CD4-positive, alpha-beta T cell treated with Interferon gamma for 1 hour (primary cell): Measurements from ENCODE around the gene UPF2.

Experiments used
- DNase-seq: peaks from one replicate; pipeline ENCODE4 v3.0.0-alpha.2; 2020

Gene UPF2

DNA sequence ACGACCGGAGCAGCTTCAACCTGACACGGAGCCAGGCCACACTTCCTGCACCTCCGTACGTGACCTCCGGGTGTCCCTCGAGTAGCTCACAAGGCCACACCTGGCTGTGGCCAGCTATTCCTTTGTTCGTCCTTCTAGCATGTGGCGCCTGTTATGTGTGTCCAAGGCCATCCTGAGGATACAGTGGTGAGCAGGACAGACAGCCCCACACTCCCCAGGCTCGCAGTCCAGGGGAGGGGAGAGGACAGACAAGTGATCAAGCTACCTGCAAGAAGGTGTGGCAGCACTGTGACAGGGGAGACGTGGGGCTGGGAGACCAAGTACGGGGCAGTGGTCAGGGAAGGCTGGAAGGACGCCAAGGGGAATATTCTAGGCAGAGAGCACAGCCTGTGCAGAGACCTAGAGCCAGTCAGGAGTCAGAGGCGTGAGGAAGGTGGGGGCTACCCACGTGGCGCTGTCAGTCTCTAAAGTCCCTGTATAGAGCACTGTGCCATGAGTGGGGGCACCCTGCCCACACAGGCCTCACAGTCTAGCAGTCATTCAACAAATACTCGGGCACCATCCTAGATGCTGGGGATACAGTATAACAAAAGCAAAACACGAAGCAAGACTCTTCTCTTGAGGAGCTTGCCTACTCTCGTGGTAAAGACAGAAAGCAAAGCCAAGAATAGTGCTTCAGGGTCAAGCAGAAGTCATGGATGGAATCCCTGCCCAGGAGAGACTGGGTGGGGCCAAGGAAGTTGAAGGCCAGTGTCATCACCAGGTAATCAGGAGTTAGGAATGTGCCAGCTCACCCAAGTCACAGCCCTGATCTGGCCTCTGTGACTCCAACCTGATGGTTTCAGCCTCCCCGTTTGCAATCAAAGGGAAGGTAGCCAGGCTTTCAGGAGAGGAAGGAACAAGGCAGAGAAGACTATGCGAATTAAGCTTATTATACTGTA lies 160.9 kb downstream of the UPF2 start:
- no peak for DNase-seq

DNA sequence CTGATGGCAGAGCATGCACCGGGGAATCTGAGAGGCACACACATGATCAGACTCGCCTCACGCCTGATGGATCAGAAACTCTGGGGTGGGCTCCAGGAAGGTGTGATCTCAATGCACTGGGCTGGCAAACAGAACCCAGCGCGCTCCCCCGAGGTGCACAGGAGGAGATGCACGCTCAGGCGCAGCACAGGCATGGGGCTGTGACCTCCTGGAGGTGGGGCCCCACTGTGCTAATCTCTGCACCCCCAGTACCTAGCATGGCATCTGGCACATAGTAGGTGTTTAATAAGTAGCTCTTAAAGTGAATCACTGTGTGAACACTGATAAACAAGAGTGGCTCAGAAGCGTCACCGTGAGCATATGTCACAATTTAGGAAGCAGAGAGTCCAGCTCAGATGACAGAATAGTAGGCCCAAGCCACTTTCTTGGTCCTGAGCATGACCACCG lies 161.6 kb downstream of the UPF2 start:
- DNase-seq: no peak

- DNase-seq: no peak
These were observed 162.2 kb downstream of the UPF2 start for GRCh38 chr10:11880151-11881029.

GRCh38 chr10:11879387-11880094 lies 163.1 kb downstream of the UPF2 start:
- no peak for DNase-seq

DNA sequence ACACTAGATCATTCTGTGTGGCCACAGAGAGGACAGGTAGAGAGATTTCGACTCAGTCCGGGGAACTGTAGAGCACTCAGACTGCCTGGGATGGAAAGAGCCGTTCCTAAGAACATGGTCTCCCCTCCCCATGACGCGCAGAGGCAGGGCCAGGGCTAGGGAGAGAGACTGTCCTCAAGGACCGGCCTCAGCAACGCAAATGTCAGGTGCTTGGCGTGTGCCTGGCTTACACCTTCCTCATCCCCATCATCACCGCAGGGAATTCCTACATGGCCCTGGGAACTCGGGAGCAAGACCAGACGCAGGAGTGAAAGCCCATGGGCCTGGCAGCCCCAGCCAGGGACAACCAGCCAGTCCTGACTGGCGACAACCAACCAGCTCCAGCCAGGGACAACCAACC lies 163.8 kb downstream of the UPF2 start:
- no peak for DNase-seq

GRCh38 chr10:11877591-11877905 lies 165.1 kb downstream of the UPF2 start:
- DNase-seq: no peak

DNA sequence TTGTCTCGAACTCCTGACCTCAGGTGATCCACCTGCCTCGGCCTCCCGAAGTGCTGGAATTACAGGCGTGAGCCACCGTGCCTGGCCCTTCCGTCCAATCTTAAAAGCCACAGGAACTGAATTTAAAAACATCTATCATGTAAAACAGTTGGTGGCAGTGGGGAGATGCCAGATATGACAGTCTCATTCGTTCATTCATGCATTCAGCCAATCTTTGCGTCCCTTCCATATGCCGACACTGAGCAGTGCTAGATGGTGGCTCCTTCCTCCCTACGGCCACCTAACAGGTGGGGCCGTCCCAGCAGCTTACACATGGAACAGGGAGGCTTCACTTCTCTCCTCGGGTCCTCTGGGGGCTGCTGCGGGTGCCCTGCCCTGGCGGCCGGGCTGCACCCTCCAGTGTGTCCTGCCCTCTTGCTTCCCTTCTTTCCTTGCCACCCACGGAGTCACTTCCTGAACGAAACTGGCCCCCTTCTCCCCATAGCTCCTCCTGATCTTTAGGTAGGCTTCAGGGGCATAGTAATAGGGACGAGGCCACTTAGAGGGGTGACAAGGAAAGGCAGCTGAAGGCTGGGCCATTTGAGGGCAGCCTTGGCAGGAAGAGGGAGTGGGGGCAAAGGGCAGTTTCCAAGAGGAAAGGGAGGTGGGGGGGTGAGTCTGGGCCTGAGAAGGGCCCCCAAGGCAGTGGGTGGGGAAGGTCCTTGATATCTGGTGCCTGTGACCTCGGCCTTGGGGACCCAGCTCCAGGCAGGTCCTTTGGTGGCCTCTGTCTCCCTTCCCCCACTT lies 165.6 kb downstream of the UPF2 start:
- no peak for DNase-seq

GRCh38 chr10:11876324-11876723 lies 166.3 kb downstream of the UPF2 start:
- no peak for DNase-seq

- no peak for DNase-seq
These were observed 166.9 kb downstream of the UPF2 start for GRCh38 chr10:11875494-11876281.

- peak; percentile 39 for DNase-seq
These were observed 167.8 kb downstream of the UPF2 start for GRCh38 chr10:11874568-11875493.

- no peak for DNase-seq
These were observed 171.1 kb downstream of the UPF2 start for GRCh38 chr10:11871466-11871865.

DNA sequence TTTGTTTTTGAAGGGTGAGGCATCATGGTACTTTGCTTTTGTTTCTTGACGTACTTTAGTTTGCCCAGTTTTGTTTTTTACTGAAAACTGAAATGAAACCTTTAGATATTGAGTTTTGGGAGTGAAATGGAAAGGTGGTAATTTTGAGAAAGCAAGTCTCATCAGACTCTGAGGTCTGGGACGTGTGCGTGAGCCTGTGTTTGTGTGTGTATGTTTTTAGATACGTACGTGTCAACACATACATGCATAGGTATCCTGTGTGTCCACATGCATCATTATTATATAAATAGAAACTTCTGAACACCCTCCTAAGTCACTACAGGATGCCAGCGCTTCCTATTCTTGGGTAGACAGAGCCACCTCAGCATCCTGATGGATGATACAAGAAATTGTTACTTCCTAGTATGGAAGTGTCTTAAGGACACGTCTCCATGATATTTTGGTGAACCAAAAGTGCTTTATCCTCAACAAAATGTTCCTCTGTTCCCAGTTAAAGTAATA lies 171.7 kb downstream of the UPF2 start:
- DNase-seq: no peak

- no peak for DNase-seq
These were observed 172.2 kb downstream of the UPF2 start for GRCh38 chr10:11870461-11870780.
